Ovary (tissue), 3 donors: Measurements from ENCODE around the gene SEMA4D.

Source experiments
- EP300 ChIP-seq: sonication (generic); formaldehyde crosslinking; IDR thresholded peaks from one replicate; pipeline ENCODE4 v1.6.1; 2017; ENCODE audit warnings: antibody characterized with exemption
- POLR2A ChIP-seq: fragments of 450-650 bp; IDR thresholded peaks from one replicate; pipeline ENCODE4 v1.6.1; 2017; ENCODE audit warnings: antibody characterized with exemption, mild to moderate bottlenecking, moderate library complexity
- TF ChIP-seq, protein P1 (sequence below), 3 donors: fragments of 450-650 bp in 2 of 3; fragments of 200-600 bp in 1 of 3; IDR thresholded peaks; one replicate each; pipeline versions ENCODE4 v1.5.1 to v1.8.0; 2016 to 2022; ENCODE audit warnings: antibody characterized with exemption in 3 of 3, mild to moderate bottlenecking in 1 of 3
- donor health status: DM: no; HTN: no; CAD: no.

DNA sequence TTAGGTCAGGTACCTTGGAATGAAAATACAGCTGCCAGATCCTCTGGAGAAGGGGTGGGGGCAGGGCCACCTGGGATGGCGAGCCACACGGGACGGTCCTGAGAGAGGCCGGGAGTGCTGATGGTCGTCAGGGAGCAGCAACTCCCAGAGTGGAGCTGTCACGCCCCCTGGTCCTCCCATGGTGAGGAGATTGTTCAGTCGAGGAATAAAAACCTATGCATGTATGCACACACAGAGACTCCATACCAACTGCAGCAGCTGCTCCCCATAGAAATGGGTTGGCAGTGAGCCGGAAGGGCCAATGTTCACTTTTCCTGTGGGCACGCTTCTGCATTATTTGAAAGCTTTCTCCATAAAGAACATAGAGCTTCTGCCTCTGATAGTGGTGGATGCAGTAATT lies 45.2 kb upstream of the SEMA4D start:
- TF ChIP-seq, protein P1, sequence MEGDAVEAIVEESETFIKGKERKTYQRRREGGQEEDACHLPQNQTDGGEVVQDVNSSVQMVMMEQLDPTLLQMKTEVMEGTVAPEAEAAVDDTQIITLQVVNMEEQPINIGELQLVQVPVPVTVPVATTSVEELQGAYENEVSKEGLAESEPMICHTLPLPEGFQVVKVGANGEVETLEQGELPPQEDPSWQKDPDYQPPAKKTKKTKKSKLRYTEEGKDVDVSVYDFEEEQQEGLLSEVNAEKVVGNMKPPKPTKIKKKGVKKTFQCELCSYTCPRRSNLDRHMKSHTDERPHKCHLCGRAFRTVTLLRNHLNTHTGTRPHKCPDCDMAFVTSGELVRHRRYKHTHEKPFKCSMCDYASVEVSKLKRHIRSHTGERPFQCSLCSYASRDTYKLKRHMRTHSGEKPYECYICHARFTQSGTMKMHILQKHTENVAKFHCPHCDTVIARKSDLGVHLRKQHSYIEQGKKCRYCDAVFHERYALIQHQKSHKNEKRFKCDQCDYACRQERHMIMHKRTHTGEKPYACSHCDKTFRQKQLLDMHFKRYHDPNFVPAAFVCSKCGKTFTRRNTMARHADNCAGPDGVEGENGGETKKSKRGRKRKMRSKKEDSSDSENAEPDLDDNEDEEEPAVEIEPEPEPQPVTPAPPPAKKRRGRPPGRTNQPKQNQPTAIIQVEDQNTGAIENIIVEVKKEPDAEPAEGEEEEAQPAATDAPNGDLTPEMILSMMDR (IDR thresholded peaks at IDR 0.05) = no peak
- TF ChIP-seq EP300 (no peak), POLR2A (no peak)
